ENCODE results near the gene AFAP1.

GRCh38 chr4:7979652-7979968, 39.9 kb upstream of the AFAP1 start:
- TF ChIP-seq POLR2A (IDR thresholded peaks at IDR 0.05), result no peak
- TF ChIP-seq CTCF (IDR thresholded peaks at IDR 0.05), result no peak

All from uterus (tissue), 2 donors.